ENCODE results near the gene ST7L. TPM values are rescaled to one million over a fixed set of nuclear protein-coding genes. Genes with fewer than 3 reads are reported as not detected.

The ST7L gene
- total and polyA plus RNA-seq, 10 of the 15 experiments (the other 5 are each of a cell fraction or from before 2014, with no cell fraction given) = 3.6 to 13.7 (median 8.9) TPM

GRCh38 chr1:112599477-112599876, 19.5 kb downstream of the ST7L start:
- Histone ChIP-seq H3K36me3 (ENCODE audit: control insufficient read depth in 2 of 2, insufficient read depth in 2 of 2, low read length in 1 of 2) (no peaks in the 10 kb centered on the region), H3K27ac (ENCODE audit: control insufficient read depth, insufficient read depth) (no peak overlapping the region), H3K27me3 (replicated peaks in 1 of 2; ENCODE audit: control insufficient read depth in 2 of 2, insufficient read depth in 2 of 2, low read length in 1 of 2) (no peaks in the 10 kb centered on the region), H3K4me1 (ENCODE audit: control insufficient read depth, insufficient read depth, low read length) (no peaks in the 10 kb centered on the region), H3K79me2 (ENCODE audit: control insufficient read depth, insufficient read depth, low read length) (no peaks in the 10 kb centered on the region), H3K9ac (ENCODE audit: control insufficient read depth, insufficient read depth, low read length) (no peak overlapping the region), H3K4me2 (ENCODE audit: control insufficient read depth, insufficient read depth) (no peak overlapping the region), H3K9me3 (replicated peaks; ENCODE audit: control insufficient read depth, insufficient read depth, low read length) (no peaks in the 10 kb centered on the region), H2AFZ (ENCODE audit: control insufficient read depth, low read depth, low read length) (no peak overlapping the region), H3K4me3 (no peak overlapping the region), H4K20me1 (ENCODE audit: control insufficient read depth, insufficient read depth) (no peaks in the 10 kb centered on the region)
- 98% methylated on average over 4 of the region's 4 CpGs for WGBS (ENCODE audit: insufficient coverage, insufficient replicate concordance, low lambda C conversion rate, missing lambda C conversion rate)
- ChIA-PET RAD21 (ENCODE audit: unreplicated experiment) (no interaction called here), SMC1A (ENCODE audit: uncharacterized antibody, unreplicated experiment) (no interaction called here), POLR2A (no interaction called here), CTCF (interaction anchor here (1.2 to 1.5 kb wide), 2 partner anchors 17 to 98 kb away, joined by 3 read pairs; no protein-coding TSS in a partner anchor)
- in situ Hi-C loops (cut with MboI) = no loop called here
- ATAC-seq (no peak), DNase-seq (ENCODE audit: low read depth, low spot score) (no peak), FAIRE-seq (no peak)
- intact Hi-C loops (cut with micrococcal nuclease; ENCODE audit: unreplicated experiment) = no loop called here
- TF ChIP-seq REST (IDR thresholded peaks at IDR 0.05; ENCODE audit: low read depth, low read length) (no peak), RELA (IDR thresholded peaks at IDR 0.05; ENCODE audit: borderline replicate concordance, partially characterized antibody) (no peak), ZBTB11 (CRISPR knock-in tag; IDR thresholded peaks at IDR 0.05) (no peak), SREBF2 (IDR thresholded peaks at IDR 0.05; ENCODE audit: low read length) (no peak), JUNB (IDR thresholded peaks at IDR 0.05) (no peak), STAT3 (IDR thresholded peaks at IDR 0.05; ENCODE audit: low read depth, low read length) (no peak), CHD2 (IDR thresholded peaks at IDR 0.05; ENCODE audit: borderline replicate concordance, low read depth, low read length) (no peak), SIN3A (IDR thresholded peaks at IDR 0.05; ENCODE audit: low read depth, low read length) (no peak), POLR2AphosphoS2 (IDR thresholded peaks at IDR 0.05; ENCODE audit: low read depth, low read length) (no peak), HDAC6 (IDR thresholded peaks at IDR 0.05; ENCODE audit: unreplicated experiment) (no peak), SKIL (IDR thresholded peaks at IDR 0.05; ENCODE audit: low read depth, poor library complexity, severe bottlenecking) (no peak), GATAD2B (conservative IDR thresholded peaks at IDR 0.05; ENCODE audit: low read depth) (no peak)
- TF ChIP-seq, protein P1, sequence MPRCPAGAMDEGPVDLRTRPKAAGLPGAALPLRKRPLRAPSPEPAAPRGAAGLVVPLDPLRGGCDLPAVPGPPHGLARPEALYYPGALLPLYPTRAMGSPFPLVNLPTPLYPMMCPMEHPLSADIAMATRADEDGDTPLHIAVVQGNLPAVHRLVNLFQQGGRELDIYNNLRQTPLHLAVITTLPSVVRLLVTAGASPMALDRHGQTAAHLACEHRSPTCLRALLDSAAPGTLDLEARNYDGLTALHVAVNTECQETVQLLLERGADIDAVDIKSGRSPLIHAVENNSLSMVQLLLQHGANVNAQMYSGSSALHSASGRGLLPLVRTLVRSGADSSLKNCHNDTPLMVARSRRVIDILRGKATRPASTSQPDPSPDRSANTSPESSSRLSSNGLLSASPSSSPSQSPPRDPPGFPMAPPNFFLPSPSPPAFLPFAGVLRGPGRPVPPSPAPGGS (IDR thresholded peaks at IDR 0.05; ENCODE audit: borderline replicate concordance, insufficient read depth, low read depth, low read length, poor library complexity, severe bottlenecking) = no peak
- TF ChIP-seq, protein P2, sequence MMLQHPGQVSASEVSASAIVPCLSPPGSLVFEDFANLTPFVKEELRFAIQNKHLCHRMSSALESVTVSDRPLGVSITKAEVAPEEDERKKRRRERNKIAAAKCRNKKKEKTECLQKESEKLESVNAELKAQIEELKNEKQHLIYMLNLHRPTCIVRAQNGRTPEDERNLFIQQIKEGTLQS (IDR thresholded peaks at IDR 0.05; ENCODE audit: borderline replicate concordance, extremely low read depth, low read depth, low read length) = no peak
- no TSS peak for BruUV-seq (replicated peaks)

Measured in GM12878 (cell line).